Fibroblast of skin of right quadriceps (primary cell): ENCODE data around the gene GALNT15.

Experiments used
- DNase-seq: peaks from one replicate; pipeline ENCODE4 v3.0.0-alpha.2; 2013

Gene GALNT15

DNA sequence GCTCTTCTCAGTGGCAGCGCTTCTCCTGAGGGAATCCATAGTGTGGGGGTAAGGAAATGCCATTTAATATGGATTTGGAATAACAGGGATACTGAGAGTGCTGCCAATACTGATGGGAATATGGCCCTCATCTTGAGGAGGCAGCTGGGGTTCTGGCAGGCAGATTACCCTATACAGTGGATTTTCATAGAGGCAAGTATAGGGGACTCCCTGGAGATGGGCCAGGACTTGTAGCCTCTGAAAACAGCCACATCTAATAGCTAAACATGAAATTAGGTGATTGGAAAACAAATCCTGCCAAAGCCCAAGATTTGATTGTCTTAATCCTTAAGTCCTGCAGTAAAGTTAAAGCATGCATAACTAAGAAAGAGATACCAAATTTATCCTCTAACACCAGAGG, 59.3 kb downstream of the GALNT15 start:
- DNase-seq = no peak

GRCh38 chr3:16234281-16234680, 59.8 kb downstream of the GALNT15 start:
- no peak for DNase-seq

- no peak for DNase-seq
Observed at GRCh38 chr3:16236030-16236639, 61.7 kb downstream of the GALNT15 start.

- DNase-seq = no peak
Observed at GRCh38 chr3:16236856-16237393, 62.4 kb downstream of the GALNT15 start.

- peak; percentile 14 for DNase-seq
Observed at GRCh38 chr3:16239086-16239770, 64.7 kb downstream of the GALNT15 start.

DNA sequence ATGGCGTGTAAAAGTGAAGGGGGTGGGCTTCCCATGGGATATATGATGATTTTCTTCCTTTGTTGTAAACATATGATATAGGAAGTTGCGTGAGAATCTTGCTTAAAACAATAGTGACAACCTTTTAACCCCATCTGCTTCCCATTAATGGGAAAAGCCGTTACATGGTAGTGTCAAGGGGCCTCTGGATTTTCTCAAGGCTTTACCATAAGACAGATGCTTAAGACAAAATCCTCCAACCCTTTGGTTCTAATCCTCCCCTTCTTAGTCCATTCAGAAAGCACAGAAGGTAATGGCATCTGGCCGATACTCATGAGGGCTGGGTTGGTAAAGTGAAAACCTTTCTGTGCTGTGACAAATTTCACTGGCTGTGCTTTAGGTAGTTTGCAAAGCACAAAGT, 65.3 kb downstream of the GALNT15 start:
- peak; percentile 88 for DNase-seq

DNA sequence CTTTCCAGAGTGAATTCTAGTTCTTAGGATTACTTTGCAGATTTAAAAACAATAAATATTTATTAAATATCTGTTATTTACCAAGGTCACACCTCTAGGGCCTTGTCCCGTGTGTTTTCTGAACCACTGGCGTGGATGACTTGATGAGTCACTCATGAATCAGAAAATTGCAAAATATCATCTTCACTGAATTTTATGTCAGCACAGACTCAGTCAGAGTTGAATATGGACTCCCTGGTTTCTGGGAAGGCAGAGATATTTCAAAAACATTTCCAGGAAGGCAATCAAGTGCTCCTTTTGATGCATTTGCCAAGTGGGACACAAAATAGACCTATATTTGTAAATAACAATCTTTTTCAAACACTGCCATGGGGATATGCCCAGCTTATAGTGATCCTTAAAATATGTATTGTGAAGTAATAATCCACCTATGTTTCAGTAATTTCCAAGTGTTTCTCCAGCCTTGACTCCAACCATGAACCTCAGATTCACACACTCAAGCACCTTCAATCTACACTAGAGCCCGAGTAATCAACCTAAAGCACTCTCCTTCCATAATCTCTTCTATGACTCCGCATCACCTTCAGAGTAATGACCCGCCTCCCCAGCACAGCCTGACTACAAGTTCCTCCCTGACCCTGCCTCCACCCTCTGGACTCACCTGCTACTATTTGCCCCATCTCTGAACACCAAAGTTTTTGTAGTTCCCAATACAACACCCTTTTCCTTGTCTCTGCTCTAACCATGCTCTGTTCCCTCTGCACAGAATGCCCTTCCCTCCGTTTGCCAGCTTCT, 65.9 kb downstream of the GALNT15 start:
- DNase-seq = peak; percentile 83

DNA sequence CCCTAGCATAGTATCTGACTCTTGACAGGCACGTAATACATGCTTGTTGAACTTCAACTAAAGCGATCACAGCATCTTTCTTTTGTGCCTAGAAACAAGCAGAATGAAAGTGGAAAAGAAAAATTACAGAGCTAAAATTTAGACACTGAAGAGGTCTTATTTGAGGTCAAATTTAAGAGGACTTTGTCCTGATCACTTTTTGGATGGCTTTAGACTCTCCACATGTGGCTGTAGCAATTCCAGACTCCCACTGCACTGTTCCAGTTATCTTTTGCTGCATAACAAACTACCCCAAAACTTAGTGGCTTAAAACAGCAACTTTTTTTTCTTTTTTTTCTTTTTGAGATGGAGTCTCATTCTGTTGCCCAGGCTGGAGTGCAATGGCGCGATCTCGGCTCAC, 66.7 kb downstream of the GALNT15 start:
- no peak for DNase-seq

- no peak for DNase-seq
Observed at GRCh38 chr3:16242177-16242576, 67.7 kb downstream of the GALNT15 start.

- peak; percentile 40 for DNase-seq
Observed at GRCh38 chr3:16243706-16244490, 69.4 kb downstream of the GALNT15 start.

DNA sequence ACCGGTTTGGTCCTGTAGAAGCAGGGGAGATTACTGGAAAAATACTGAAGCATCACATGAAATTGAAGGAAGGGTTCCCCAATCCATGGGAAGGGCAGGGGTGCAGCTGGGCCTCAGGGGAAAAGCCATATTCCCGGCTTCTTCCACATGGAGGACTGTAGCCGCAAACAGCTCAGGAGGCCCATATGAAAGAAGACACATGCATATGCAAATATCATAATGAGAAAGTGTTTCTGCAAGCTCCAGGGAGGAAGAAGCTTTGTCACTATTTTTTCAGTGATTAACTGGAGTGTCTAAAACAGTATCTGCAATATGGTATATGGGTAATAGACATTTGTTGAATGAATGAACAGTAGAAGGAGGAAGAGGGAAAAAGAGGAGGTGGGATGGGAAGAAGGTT, 71.1 kb downstream of the GALNT15 start:
- DNase-seq = no peak

GRCh38 chr3:16247282-16248061, 73.0 kb downstream of the GALNT15 start:
- DNase-seq = peak; percentile 83

- no peak for DNase-seq
Observed at GRCh38 chr3:16248556-16248955, 74.1 kb downstream of the GALNT15 start.

GRCh38 chr3:16249336-16249735, 74.9 kb downstream of the GALNT15 start:
- peak; percentile 36 for DNase-seq

- DNase-seq = no peak
Observed at GRCh38 chr3:16249886-16250285, 75.4 kb downstream of the GALNT15 start.

DNA sequence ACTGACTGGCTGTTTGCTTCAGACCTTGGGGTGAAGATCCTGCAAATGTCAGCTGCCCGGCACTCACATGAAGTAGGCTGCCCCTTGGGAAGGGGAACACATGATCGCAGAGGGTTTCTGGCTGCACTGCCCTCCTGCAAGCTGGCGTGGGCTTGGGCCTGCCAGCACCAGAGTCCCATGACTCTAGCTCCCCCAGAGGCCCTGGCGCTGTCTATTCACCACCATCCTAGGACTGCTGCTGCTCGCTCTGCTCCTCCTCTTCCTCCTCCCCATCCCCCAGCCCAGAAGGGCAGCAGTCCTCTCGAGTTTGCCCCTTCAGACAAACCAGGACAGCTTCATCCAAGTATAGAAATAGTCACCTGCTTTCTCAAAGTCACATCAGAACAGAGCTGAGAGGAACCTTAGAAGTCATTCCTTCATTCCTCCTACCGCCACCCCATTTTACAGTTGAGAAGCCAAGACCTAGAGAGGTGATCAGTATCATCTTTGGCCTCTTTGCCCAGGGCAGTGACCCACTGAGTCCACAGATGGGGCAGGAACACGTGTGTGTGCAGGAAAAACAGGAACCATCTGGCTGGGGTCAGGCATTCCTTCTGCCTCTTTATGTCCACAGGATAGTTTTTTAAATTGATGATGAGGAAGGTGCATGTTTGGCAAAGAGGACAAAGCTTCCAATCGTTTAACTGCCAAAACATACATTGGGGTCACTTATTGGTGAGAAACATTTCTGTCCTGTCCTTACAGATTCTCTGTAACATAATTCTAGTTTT, 77.0 kb downstream of the GALNT15 start:
- no peak for DNase-seq

DNA sequence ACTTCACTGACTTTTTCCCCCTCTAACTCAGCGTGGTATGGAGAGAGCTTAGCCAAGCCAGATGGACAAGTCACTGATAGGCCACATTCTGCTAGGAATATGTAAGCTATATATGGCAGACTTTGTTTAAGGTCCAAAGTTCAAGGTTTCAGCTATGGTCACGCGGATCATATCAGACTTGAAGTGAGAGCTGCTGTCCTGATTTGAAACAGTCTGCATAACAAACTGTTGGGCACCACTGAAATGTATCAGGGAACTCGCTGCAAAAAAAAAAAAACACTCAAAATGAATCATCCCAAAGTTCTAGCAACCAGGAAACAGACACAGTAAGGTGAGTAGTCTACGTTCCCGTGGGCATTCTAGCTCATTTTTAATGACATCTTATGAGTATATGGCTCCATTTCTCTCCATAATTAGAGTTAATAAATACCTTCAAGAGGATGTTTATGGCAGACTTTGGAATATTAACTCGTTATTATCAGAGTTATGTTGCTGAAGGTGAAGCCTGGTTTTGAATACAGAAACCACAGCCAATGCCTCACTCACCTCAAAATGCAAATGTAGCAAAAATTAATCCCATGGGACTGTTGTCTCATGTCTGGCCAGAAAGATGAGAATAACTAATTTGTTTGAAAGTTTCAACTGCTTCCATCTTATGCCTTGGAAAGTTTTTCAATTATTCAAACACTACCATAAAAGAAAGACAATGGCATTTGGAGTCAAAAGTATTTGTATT, 77.9 kb downstream of the GALNT15 start:
- DNase-seq = no peak

DNA sequence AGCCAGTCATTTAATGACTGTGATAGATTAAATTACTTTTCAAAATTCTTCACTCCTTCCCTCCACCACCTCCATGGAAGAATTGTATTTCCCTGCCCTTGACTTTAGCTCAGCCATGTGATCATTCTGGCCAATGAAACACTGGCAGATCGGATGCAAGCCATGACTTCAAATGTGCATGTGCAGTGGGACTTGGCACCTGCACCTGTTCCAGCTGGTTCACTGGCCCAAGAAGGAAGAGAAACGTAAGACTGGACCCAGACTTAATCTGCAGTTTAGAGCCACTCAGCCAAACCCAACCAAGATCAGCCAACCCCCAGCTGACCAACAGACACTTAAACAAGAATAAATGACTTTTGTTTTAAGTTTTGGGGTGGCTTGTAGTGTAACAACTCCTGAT, 78.5 kb downstream of the GALNT15 start:
- DNase-seq = no peak

GRCh38 chr3:16253601-16254000, 79.1 kb downstream of the GALNT15 start:
- DNase-seq = no peak

DNA sequence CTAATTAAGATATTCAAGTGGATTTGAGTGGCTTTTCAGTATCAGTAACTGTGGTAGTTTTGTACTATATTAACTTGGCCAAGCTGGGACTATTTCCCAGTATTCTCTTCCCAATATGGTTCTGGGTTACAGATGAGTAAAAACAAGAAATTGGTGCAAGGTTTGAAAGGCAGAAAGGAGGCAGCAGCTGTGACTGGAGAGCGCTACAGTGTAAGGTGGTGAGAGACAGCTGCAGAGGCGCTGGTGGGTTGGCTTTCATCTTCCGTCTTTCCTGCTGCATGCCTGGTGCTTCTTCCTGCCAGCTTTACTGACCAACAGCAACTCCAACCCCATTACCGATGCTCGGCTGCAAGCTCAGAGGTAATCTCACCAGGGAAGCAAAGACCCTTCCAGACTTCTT, 80.4 kb downstream of the GALNT15 start:
- no peak for DNase-seq

GRCh38 chr3:16255326-16255725, 80.8 kb downstream of the GALNT15 start:
- DNase-seq = no peak
